Adrenal gland (tissue), 12 donors: Measurements from ENCODE around the gene FMN1. TPM values are rescaled to one million over a fixed set of nuclear protein-coding genes. Genes with fewer than 3 reads are reported as not detected.
A peak's percentile ranks its signal among the peaks of the same experiment; 100 is the strongest.

Source experiments
- DNase-seq, 7 donors: peaks; one replicate each; pipeline ENCODE4 v3.0.0-alpha.2; 2019 to 2020
- H3K27ac ChIP-seq, 5 donors: fragments of 200-600 bp; sonication (generic) in 4 of 5; 1 replicate in 3 of 5; 2 replicates in 2 of 5; pipeline versions ENCODE4 v1.5.1 to v1.8.0; 2016 to 2020; ENCODE audit warnings: mild to moderate bottlenecking in 1 of 5
- H3K27me3 ChIP-seq: fragments of 200-600 bp; 2 replicates; pipeline ENCODE4 v1.8.0; 2021
- H3K36me3 ChIP-seq, 2 donors: fragments of 200-600 bp; replicated peaks in 1 of 2; 1 replicate in 1 of 2; 2 replicates in 1 of 2; pipeline versions ENCODE4 v1.5.1 to v1.8.0; 2018 to 2022
- H3K4me1 ChIP-seq, 2 donors: fragments of 200-600 bp; replicated peaks in 1 of 2; 1 replicate in 1 of 2; 2 replicates in 1 of 2; pipeline versions ENCODE4 v1.5.1 to v1.8.0; 2018 to 2021
- H3K4me3 ChIP-seq, 4 donors: fragments of 200-600 bp; sonication (generic) in 3 of 4; one replicate each; pipeline ENCODE4 v1.5.1; 2016 to 2018
- H3K9me3 ChIP-seq, 3 donors: fragments of 200-600 bp; sonication (generic) in 1 of 3; replicated peaks in 1 of 3; 1 replicate in 2 of 3; 2 replicates in 1 of 3; pipeline versions ENCODE4 v1.5.1 to v1.8.0; 2016 to 2021
- CTCF ChIP-seq, 6 experiments: fragments of 450-650 bp in 4 of 6; fragments of 200-600 bp in 2 of 6; sonication (generic) in 1 of 6; IDR thresholded peaks; 1 replicate in 5 of 6; 2 replicates in 1 of 6; pipeline versions ENCODE4 v1.5.1 to v1.8.0; 2016 to 2021; ENCODE audit warnings: antibody characterized with exemption in 6 of 6, mild to moderate bottlenecking in 2 of 6, moderate library complexity in 1 of 6
- POLR2A ChIP-seq, 2 donors: fragments of 450-650 bp; IDR thresholded peaks; one replicate each; pipeline ENCODE4 v1.6.1; 2017; ENCODE audit warnings: antibody characterized with exemption in 2 of 2, mild to moderate bottlenecking in 2 of 2, moderate library complexity in 1 of 2
- WGBS, 4 donors: extraction: QIAGEN DNeasy Blood & Tissue Kit in 2 of 4; methylation state at CpG; one replicate each; pipeline versions ENCODE4 v1.1.5 to v1.1.7; 2013 to 2017; 5-methylcytosine and 5-hydroxymethylcytosine counted together
- intact Hi-C, 2 donors: fragments of 100-400 bp; cut with DNase I; formaldehyde crosslinking; loops; one replicate each; pipeline versions ENCODE4 v1.14.1 to v1.15.0; 2022 to 2023
- polyA plus RNA-seq, 3 donors: library from polyadenylated mRNA; stranded (reverse); fragments of 200-250 nt in 2 of 3; fragments of 350-450 nt in 1 of 3; fragmentation: Illumina TruSeq in 1 of 3; extraction: RNeasy Lipid Tissue Mini Kit (QIAGEN cat#74804) in 1 of 3; gene quantifications; one replicate each; pipeline ENCODE4 v1.2.3, GENCODE V29; 2013 to 2014
- total RNA-seq, 9 donors: library from RNA; depleted of rRNA in 4 of 9; stranded (reverse); fragments of >200 nt in 4 of 9; fragments of 120-200 nt in 1 of 9; fragmentation: NEBNext Ultra II Directional in 1 of 9; extraction: Animal tissue kit (Norgen Biotek cat#: 25700) in 1 of 9; gene quantifications; one replicate each; pipeline versions ENCODE4 v1.1.0 to v1.2.4, GENCODE V29; 2013 to 2023
- donor health status: healthy with polysubstance abuse.
- donor health status: Bipolar disorder and iron deficiency.
- donor health status: DM: yes; HTN: yes; CAD: no.
- donor health status: DM: no; HTN: no; CAD: no.
- donor health status: DM: no; HTN: no; CAD: no.
- donor health status: DM: yes; HTN: yes; CAD: no.

Gene FMN1
- total and polyA plus RNA-seq, 12 donors, result 0.37 to 29.2 (median 11.4) TPM

GRCh38 chr15:32844118-32844711 is 350.3 kb downstream of the FMN1 start:
- Histone ChIP-seq H3K27me3 (no peaks in the 10 kb centered on the region), H3K4me3 (no peak overlapping the region), H3K27ac (no peak overlapping the region), H3K36me3 (no peaks in the 10 kb centered on the region), H3K9me3 (no peaks in the 10 kb centered on the region), H3K4me1 (no peaks in the 10 kb centered on the region)
- WGBS, 4 donors, result 59 to 67% (median 64%) methylated on average over 2 of the region's 2 CpGs
- no peak for DNase-seq
- intact Hi-C loops, result loop anchor here in 1 of 2 donors (5.0 kb wide), 1 partner anchor 93 kb away; no protein-coding TSS in a partner anchor
- TF ChIP-seq CTCF (IDR thresholded peaks at IDR 0.05) (peak; percentile 26 to 76 (median 59)), POLR2A (IDR thresholded peaks at IDR 0.05) (no peak)

- Histone ChIP-seq H3K4me1 (no peaks in the 10 kb centered on the region), H3K36me3 (no peaks in the 10 kb centered on the region), H3K4me3 (no peak overlapping the region), H3K27ac (no peak overlapping the region), H3K9me3 (no peaks in the 10 kb centered on the region), H3K27me3 (no peaks in the 10 kb centered on the region)
- TF ChIP-seq POLR2A (IDR thresholded peaks at IDR 0.05) (no peak), CTCF (IDR thresholded peaks at IDR 0.05) (no peak)
- 48 to 62% (median 54%) methylated on average over 6 of the region's 6 CpGs for WGBS, 4 donors
- no peak for DNase-seq
- intact Hi-C loops, result loop anchor here in 1 of 2 donors (5.0 kb wide), 1 partner anchor 94 kb away; no protein-coding TSS in a partner anchor
Observed at GRCh38 chr15:32843219-32843815, 351.2 kb downstream of the FMN1 start.

- no peak for DNase-seq
- intact Hi-C loops, result loop anchor here in 1 of 2 donors (5.0 kb wide), 1 partner anchor 95 kb away; no protein-coding TSS in a partner anchor
- 69 to 80% (median 72%) methylated on average over 6 of the region's 6 CpGs for WGBS, 4 donors
- TF ChIP-seq POLR2A (IDR thresholded peaks at IDR 0.05), result no peak
- Histone ChIP-seq H3K4me3 (no peak overlapping the region), H3K36me3 (no peaks in the 10 kb centered on the region), H3K27ac (no peak overlapping the region), H3K27me3 (no peaks in the 10 kb centered on the region), H3K4me1 (no peaks in the 10 kb centered on the region), H3K9me3 (no peaks in the 10 kb centered on the region)
Observed at GRCh38 chr15:32842081-32842480, 352.4 kb downstream of the FMN1 start.

- no peak for TF ChIP-seq CTCF (IDR thresholded peaks at IDR 0.05)
- TF ChIP-seq POLR2A (IDR thresholded peaks at IDR 0.05), result no peak
- H3K4me3 ChIP-seq, result no peak overlapping the region
- no peak overlapping the region for H3K27ac ChIP-seq
- no peaks in the 10 kb centered on the region for H3K9me3 ChIP-seq
- intact Hi-C loops, result loop anchor here in 1 of 2 donors (5.0 kb wide), 1 partner anchor 97 kb away; no protein-coding TSS in a partner anchor
- 37 to 55% (median 39%) methylated on average over 5 to 6 of the region's 6 CpGs for WGBS, 4 donors
- no peak for DNase-seq
- H3K27me3 ChIP-seq, result peaks cover 4% of the 10 kb centered on the region
- H3K4me1 ChIP-seq, result no peaks in the 10 kb centered on the region
- H3K36me3 ChIP-seq, result no peaks in the 10 kb centered on the region
Observed at GRCh38 chr15:32840507-32841245, 353.8 kb downstream of the FMN1 start.
